ENCODE measurements around the gene NABP1.

Gene NABP1

DNA sequence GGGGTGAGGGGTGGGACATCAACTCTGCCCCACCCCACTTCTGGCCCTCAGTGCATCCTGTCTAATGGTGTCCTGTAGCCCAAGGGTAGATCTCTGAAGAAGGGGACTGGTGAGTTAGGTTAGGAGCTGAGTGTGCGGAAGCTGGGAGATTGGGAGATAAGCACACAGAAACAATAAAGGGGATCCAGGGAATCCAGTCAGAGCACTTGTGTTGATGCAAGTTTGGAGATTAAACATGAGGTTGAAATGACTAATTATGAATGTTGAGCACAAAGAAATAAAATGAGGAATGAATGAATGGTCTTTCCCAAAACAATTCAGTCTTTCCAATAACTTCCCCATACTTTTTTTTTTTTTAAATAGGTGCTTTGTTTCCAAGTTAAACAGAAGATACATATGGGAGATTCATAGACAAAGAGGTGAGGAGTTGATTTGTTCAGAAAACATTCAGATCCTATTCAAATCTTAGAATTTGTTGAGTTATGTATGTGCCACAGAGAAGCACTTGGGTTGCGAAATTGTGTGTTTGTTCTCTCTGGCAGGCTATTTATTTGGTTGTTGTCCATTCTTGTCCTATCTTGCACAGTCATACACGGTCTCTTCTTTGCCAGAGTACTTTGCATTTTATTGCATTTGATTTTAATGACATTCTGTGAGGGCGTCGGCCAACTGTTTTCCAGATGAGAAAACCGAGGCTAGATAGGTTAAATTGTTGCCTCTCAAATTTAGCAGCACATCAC, 31.6 kb upstream of the NABP1 start:
- in situ Hi-C loops (cut with MboI; ENCODE audit: low sequenced_read_pairs) = no loop called here

- in situ Hi-C loops (cut with MboI; ENCODE audit: low sequenced_read_pairs) = no loop called here
These were observed 28.4 kb upstream of the NABP1 start for GRCh38 chr2:191649519-191649918.

DNA sequence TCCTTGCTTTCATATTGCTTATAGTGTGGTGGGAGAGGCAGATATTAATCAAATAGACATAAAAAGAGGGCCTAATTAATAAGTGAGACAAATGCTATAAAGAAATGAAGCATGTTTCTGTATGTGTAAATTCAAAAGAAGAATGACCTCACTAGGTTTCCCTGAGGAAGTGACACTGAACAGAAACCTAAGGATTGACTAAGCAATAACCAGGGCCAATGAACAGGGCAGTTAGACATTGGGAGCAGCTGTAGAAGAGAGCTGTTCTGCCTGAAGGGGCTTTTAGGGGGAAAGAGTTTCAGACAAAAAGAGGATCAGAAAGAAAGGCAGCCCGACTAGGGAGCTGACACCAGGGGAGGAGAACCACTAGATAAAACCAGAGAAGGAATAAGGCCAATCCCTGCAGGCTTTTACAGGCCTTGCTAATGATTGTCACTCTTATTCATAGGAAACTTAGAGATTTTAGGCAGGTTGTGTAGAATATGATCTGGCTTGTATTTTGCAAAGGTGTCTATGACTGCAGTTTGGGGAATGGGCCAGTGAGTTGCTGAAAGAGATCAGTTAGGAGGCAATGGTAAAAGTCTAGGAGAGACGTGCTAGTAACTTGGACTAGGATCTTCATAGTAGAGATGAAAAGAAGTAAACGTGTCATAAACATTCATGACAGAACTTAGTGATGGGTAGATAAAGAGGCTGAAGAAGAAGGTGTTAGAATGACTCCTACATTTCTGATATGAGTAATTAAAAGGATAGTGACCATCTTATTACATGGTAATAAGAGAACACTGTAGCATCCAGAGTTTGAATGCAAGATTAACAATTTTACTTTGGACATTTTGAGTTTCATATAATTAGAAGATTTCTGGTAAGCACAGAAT, 26.8 kb upstream of the NABP1 start:
- in situ Hi-C loops (cut with MboI; ENCODE audit: low sequenced_read_pairs) = no loop called here

DNA sequence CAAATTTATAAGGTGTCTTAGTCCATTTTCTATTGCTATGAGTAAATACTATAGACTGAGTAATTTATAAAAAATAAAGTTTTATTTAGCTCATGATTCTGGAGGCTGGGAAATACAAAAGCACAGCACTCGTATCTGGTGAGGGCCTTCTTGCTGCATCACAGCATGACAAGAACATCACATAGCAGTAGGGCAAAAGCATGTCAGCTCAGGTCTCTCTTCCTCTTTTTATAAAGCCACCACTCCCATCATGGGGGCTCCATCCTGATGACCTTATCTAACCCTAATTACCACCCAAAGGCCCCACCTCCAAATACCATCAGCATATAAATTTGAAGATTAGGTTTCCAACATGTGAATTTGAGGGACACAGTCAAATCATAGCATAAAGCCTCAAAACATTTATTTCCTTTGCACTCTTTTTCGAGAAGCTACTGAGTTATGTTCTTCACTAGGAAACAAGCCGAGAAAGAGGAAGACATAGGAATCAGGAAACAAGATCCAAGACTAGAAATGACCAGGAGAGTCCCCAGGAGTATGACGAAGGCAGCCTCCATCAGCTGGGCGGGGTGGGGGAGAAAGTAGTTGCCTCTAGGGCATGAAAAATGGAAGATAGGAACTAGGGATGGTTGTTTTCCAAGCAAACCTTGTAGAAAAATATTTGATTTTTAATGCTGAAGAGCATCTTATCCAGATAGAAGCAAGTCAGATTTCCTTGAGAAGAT, 24.1 kb upstream of the NABP1 start:
- in situ Hi-C loops (cut with MboI; ENCODE audit: low sequenced_read_pairs) = no loop called here

- in situ Hi-C loops (cut with MboI; ENCODE audit: low sequenced_read_pairs) = no loop called here
These were observed 21.5 kb upstream of the NABP1 start for GRCh38 chr2:191656391-191656790.

GRCh38 chr2:191656792-191657191, 21.1 kb upstream of the NABP1 start:
- in situ Hi-C loops (cut with MboI; ENCODE audit: low sequenced_read_pairs) = no loop called here

GRCh38 chr2:191657977-191658376, 20.0 kb upstream of the NABP1 start:
- in situ Hi-C loops (cut with MboI; ENCODE audit: low sequenced_read_pairs) = no loop called here

GRCh38 chr2:191659198-191659597, 18.7 kb upstream of the NABP1 start:
- in situ Hi-C loops (cut with MboI; ENCODE audit: low sequenced_read_pairs) = no loop called here

- in situ Hi-C loops (cut with MboI; ENCODE audit: low sequenced_read_pairs) = no loop called here
These were observed 17.4 kb upstream of the NABP1 start for GRCh38 chr2:191660575-191660974.

- in situ Hi-C loops (cut with MboI; ENCODE audit: low sequenced_read_pairs) = no loop called here
These were observed 16.6 kb upstream of the NABP1 start for GRCh38 chr2:191661097-191661924.

GRCh38 chr2:191664823-191665677, 12.9 kb upstream of the NABP1 start:
- in situ Hi-C loops (cut with MboI; ENCODE audit: low sequenced_read_pairs) = no loop called here

GRCh38 chr2:191666226-191666625, 11.7 kb upstream of the NABP1 start:
- in situ Hi-C loops (cut with MboI; ENCODE audit: low sequenced_read_pairs) = no loop called here

DNA sequence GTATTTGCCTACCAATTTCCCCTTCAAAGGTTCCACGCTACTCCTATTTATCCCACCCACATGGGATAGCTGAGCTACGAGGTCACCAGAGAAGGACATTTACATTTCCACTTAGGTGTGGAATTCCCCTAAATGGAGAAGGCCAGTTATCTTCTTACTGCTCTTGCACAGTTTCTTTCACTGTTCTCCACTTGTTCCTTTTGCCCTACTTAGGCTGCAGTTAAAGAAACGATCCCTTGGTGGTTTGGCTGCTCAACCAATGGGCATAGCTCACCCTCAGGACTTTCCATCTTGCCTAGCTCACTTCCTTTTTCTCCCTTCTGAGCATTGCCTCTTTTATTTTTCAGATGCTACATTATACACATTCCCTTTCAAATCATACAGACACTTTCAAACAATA, 11.2 kb upstream of the NABP1 start:
- in situ Hi-C loops (cut with MboI; ENCODE audit: low sequenced_read_pairs) = no loop called here

- in situ Hi-C loops (cut with MboI; ENCODE audit: low sequenced_read_pairs) = no loop called here
These were observed 7.9 kb upstream of the NABP1 start for GRCh38 chr2:191670076-191670475.

DNA sequence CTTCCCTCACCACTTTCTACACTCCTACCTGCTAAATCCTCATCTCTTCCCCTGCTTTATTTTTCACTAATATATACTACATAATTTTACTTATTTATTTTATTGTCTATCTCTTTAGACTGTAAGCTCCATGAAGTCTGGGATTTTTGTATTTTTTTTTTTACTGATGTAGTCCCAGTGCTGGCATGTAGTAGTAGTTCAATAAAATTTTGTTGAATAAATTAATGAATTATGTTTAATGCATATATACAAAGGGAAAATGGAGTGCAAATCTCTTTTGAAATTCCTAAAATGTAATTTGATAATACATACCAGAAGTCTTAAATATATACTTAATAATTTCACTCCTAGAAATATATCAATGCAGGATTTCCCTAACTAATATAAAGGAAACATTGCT, 7.1 kb upstream of the NABP1 start:
- in situ Hi-C loops (cut with MboI; ENCODE audit: low sequenced_read_pairs) = no loop called here

GRCh38 chr2:191675807-191676721, 1.9 kb upstream of the NABP1 start:
- in situ Hi-C loops (cut with MboI; ENCODE audit: low sequenced_read_pairs) = no loop called here

DNA sequence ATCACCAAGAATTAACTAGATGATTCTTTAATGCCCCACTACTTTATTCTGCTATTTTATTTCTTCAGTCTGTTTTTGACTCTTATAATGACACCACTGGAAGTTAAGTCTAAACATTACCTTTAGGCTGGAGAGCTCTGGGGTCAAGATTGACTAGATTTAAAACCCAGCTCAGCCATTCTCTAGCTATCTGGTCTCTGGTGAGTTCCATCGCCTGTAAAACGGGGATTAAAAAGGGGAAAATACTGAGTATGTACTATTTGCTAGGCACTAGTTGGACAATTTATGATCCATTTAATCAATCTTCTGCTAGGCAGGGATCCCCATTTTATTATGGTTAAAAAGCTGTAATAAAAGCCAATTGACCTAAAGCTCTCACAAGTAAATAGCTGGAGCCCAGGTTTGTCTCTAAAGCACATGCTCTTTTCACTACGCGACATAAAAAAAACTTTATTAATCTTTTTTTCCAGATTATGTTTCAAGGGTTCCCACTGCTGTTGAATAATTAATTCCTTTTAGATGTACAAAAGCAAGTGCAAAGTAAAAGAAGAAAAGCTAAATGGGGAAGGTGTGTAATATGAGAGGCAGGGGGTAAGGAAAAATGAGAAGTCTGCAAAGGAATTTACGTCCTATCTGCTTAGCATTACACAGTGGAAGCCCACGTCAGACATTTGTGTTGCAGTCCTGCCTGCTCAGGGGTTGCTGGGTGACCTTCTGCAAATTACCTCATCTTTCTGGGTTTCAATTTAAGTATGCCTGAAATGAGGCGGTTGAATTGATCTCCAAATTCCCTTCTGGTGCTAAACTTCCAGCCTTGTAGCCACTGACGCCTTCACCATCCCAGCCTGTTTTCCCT, 918 bp upstream of the NABP1 start:
- in situ Hi-C loops (cut with MboI; ENCODE audit: low sequenced_read_pairs) = no loop called here

Data from HL-60/S4 (cell line).